ENCODE results near the gene EIF2B5.

EIF2B5 gene

DNA sequence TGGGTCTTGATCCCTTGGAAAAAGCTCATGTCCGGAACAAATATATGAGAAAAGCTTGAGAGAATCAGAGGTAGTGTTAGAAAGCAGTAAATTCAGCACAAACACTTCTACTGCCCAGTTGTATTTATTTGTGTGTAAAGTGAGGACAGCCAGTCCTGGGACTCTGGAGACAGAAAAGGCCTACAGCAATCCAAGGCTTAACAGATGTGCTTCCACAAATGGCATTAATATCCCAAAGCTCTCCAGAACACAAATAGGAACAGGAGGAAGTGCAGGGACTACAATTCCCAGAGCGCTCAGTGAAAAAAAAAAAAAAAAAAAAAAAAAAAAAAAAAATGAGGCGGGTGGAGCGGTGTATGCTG is 39.1 kb downstream of the EIF2B5 start:
- no peak for DNase-seq (ENCODE audit: low spot score)

DNA sequence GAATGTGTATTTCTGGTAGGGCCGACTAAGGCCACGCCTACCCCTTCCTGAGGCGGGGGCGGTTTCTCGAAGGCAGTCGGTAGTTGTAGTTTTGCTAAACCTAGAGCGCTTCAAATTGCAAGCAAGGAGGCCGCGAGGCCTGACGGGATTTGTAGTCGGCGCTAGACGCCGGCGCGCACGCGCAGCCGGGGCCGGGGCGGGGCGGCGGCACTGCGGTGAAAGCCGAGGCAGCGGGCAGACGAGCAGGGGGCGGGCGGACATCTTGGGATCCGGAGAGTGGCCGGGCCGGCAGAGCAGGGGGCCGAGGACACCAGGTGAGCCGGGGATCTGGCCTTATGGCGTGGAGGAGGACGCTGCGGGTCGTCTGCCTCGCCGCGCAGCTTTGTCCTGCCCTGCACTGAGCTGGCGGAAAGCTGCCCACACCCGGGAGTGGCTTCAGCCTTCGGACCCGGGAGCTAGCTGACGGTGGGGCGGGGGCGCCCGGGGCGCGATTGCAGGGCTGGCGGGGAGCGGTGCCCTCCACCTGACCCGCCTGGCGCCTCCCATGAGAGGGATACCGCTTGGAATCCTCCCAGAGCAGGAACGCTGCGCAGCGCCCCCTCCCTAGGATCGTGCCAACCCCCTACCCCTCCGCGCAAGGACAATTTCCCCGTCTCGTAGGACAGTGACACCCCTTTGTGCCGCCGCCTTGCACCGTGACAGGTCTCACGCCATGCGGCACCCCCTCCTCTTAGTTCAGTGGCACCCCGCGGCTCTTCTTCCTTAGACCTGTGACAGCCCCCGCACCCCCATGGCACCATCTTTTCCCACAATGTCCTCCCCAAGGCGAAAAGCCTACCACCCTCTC is 39.7 kb downstream of the EIF2B5 start, which contains the start of gene AP2M1:
Gene AP2M1, plus strand, starts transcription at position 210 of the 847 bp plus-strand sequence. CDS start 2,139 bp downstream, outside the sequence.
- peak; percentile 98 for DNase-seq (ENCODE audit: low spot score)

GRCh38 chr3:184175506-184175905 is 40.3 kb downstream of the EIF2B5 start:
- DNase-seq (ENCODE audit: low spot score) = no peak

DNA sequence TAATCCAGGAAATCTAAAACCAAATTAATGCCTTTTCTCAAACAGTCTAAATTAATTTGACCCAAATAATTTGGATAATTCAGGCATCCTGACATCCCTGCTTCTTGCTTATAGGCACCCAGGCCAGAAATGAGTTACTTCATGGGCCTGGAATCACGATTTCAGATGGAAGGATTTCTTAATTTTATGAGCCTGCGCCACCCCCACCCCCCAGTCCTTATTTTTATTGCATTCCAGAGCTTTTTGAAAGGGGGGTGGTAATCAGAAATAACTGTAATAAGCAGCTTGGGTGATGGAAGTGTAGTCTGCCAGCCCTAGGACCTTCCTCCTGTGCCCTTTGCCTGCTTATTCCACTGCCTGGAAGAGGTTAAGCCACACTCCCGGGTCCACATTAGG is 40.8 kb downstream of the EIF2B5 start:
- DNase-seq (ENCODE audit: low spot score) = no peak

DNA sequence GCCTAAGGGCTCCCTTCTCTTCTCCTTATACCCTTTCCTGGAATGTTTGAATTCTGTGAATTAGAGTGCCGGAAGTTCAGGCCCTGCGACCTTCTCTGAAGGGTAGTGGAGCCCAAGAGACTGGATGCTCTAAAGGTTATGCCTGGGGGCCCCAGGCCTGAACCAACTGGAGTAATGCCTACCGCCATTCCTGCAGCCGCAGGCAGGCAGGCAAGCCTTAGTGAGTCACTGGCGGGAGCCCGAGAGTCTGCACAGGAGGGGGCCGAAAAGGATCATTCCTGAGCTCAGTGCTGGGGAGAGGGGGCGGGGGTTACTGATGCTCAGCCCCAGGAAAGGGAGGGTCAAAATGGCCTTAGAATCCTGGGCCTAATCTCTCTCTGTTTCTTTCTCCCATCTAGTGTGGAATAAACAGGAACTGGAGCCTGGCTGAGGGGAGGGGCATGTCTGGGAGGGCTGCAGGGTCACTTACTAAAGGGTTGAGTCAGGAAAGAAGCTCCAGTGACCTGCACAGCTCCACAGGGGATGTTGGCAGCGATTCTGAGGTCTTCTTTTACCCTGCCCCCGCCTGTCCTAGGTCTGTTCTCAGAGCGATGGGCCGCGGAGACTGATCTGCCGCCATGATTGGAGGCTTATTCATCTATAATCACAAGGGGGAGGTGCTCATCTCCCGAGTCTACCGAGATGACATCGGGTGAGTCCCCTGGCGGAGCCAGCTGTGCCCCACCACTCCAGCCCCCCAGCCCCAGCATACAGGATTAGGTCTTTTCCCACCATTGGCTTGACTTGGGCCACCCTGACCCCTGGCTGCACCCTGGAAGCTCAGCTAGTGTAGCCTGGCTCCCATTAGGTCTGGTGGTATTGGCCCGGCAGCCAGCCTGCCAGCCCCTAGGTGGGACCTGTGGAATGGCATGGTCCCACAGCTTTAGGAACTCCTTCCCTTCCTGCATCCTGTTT is 41.5 kb downstream of the EIF2B5 start:
- no peak for DNase-seq (ENCODE audit: low spot score)

- no peak for DNase-seq (ENCODE audit: low spot score)
These were observed 42.2 kb downstream of the EIF2B5 start for GRCh38 chr3:184177331-184177731.

DNA sequence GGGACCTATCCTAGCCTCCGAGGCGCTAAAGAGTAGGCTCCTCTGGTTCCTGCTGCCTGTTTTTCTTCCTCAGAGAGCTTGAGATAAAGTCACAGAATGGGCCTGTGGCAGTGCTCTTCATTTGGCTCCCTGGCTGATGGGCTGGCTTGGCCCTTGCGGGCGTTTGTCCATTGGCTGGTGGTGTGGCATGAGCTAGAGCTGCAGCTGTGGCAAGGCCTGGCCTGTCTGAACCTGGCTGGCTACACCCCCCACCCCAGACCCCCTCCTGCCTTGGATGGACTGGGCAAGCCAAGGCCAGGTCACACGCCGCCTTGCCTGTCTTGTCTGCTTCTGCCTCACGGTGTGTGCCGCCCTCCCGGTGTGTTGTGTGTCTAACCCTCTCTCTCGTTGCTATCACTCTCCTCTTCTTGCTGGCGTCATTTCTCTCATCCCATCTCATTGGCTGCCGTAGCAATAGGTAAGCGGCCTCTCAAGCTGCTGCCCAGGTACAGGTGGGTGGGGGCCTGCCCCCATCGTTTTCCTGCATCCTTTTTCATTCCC is 42.7 kb downstream of the EIF2B5 start:
- DNase-seq (ENCODE audit: low spot score) = no peak

DNA sequence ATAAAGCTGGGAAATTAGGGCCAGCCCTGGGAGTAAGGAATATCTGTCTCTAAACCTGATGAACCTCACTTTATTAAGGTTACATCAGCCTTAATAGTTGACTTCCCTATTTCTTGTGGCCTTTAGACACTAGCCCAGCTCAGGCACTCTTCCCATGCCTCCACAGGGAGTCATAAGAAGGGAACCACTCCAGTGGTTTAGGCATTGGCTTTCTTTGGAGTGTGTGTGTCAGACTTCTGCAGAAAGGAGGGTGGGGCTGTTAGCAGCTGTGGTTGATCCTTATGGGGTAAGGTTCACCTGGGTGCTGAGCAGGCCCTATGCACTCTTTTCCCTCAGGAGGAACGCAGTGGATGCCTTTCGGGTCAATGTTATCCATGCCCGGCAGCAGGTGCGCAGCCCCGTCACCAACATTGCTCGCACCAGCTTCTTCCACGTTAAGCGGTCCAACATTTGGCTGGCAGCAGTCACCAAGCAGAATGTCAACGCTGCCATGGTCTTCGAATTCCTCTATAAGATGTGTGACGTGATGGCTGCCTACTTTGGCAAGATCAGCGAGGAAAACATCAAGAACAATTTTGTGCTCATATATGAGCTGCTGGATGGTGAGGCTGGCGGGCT is 43.5 kb downstream of the EIF2B5 start:
- no peak for DNase-seq (ENCODE audit: low spot score)

DNA sequence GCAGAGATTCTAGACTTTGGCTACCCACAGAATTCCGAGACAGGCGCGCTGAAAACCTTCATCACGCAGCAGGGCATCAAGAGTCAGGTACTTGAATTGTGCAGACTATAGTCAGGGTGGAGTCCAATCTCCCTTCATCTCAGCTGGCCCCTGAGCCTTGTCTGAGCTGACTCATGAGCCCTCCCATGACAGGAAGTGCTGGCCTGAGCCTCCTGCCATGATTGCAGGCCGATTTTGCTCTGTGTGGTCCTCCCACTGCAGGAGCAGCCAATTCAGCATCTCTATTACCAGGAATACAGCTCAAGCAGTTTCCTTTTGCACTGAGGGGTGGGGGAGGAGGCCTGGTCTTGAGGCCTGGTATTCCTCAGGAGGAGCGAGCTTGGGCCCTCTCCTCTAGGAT is 45.0 kb downstream of the EIF2B5 start:
- DNase-seq (ENCODE audit: low spot score) = no peak

- no peak for DNase-seq (ENCODE audit: low spot score)
These were observed 46.4 kb downstream of the EIF2B5 start for GRCh38 chr3:184181596-184181995.

DNA sequence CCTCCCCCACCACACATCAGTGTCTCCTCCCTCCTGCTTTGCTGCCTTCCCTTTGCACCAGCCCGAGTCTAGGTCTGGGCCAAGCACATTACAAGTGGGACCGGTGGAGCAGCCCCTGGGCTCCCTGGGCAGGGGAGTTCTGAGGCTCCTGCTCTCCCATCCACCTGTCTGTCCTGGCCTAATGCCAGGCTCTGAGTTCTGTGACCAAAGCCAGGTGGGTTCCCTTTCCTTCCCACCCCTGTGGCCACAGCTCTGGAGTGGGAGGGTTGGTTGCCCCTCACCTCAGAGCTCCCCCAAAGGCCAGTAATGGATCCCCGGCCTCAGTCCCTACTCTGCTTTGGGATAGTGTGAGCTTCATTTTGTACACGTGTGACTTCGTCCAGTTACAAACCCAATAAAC is 48.5 kb downstream of the EIF2B5 start:
- no peak for DNase-seq (ENCODE audit: low spot score)

DNA sequence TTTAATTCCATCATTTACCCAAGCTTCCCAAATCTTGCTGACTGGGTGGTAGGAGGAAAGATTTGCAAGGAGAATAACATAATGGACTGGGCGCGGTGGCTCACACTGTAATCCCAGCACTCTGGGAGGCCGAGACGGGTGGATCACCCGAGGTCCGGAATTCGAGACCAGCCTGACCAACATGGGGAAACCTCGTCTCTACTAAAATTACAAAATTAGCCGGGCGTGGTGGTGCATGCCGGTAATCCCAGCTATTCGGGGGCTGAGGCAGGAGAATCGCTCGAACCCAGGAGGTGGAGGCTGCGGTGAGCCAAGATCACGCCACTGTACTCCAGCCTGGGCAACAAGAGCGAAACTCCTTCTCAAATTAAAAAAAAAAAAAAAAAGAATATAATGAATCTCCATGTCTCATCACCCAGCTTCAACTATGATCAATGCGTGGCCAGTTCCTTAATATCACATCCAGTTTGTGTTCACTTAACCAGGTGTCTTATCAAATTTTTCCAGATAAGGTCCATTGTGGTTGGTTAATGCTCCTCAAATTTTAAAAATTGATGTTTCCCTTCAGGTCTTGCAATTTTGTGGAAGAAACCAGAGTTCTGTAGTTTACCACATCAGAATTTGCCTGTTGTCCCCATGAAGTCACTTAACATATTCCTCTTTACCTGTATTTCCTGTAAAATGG is 49.5 kb downstream of the EIF2B5 start:
- no peak for DNase-seq (ENCODE audit: low spot score)

DNA sequence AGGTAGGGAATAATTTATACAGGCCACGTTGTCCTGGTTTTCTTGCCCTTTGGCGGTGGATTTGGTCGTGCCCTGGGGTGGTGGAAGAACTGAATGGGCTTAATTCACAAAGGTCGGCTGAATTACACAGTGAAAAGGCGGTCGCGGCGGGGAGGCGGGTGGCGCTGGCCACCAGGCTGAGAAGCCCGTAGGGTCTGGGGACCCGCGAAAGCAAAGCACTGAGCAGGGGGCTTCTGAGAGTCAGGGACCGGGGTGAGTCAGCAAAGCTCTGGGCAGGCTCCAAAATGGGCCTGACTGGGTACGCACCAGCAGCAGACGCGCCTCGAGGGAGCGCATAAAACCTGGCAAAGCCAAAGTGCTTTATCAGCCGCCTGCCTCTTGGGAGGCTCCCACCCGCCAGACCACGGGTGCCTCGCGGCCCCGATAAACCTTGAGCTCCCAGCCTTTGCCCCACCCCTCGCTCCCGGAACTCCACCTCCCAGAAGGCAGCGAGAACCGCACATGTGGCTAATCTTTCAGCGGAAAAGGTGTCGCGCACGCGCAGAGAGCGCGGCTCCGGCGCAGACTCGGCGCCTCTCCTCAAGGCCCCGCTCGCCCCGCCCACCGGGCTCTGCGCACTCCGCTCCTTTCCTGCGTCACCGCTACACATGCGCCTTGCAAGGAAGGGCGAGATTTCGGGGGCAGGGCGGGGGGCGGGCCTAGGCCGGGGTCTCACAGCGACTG is 50.5 kb downstream of the EIF2B5 start:
- peak; percentile 95 for DNase-seq (ENCODE audit: low spot score)

GRCh38 chr3:184186184-184186901 is 51.2 kb downstream of the EIF2B5 start, which contains the start of gene ABCF3:
Gene ABCF3 (plus strand): TSS chr3:184186199. CDS start chr3:184186208, 9 bp downstream.
- DNase-seq (ENCODE audit: low spot score) = no peak

- DNase-seq (ENCODE audit: low spot score) = no peak
These were observed 51.7 kb downstream of the EIF2B5 start for GRCh38 chr3:184186902-184187207.

- no peak for DNase-seq (ENCODE audit: low spot score)
These were observed 52.9 kb downstream of the EIF2B5 start for GRCh38 chr3:184188080-184188479.

DNA sequence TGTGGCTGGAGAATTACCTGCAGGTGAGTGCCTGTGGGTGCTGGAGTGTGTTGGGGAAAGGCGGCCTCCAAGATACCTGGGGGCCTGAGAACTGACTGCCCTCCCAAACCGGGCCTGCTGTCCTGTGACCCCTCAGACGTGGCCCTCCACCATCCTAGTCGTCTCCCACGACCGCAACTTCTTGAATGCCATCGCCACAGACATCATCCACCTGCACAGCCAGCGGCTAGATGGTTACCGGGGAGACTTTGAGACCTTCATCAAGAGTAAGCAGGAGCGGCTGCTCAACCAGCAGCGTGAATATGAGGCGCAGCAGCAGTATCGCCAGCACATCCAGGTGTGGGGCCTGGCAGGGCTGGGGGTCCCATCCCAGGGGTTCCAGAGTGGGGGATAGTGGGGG is 54.3 kb downstream of the EIF2B5 start:
- no peak for DNase-seq (ENCODE audit: low spot score)

GRCh38 chr3:184192889-184193288 is 57.7 kb downstream of the EIF2B5 start:
- no peak for DNase-seq (ENCODE audit: low spot score)

- DNase-seq (ENCODE audit: low spot score) = no peak
These were observed 58.9 kb downstream of the EIF2B5 start for GRCh38 chr3:184193991-184194539.
